Ovary (tissue), 9 donors: ENCODE data around the gene CXCR2. TPM values are rescaled to one million over a fixed set of nuclear protein-coding genes. Genes with fewer than 3 reads are reported as not detected.

Experiments used
- DNase-seq, 5 donors: peaks; one replicate each; pipeline ENCODE4 v3.0.0-alpha.2; 2019 to 2020
- H3K27ac ChIP-seq, 2 donors: fragments of 200-600 bp; one replicate each; pipeline versions ENCODE4 v1.5.1 to v1.8.0; 2019 to 2022
- H3K27me3 ChIP-seq: fragments of 200-600 bp; one replicate; pipeline ENCODE4 v1.8.0; 2022
- H3K36me3 ChIP-seq: fragments of 200-600 bp; sonication (generic); one replicate; pipeline ENCODE4 v1.5.1; 2019
- H3K4me1 ChIP-seq: one replicate; pipeline ENCODE4 v1.8.1; 2013; ENCODE audit warnings: mild to moderate bottlenecking, moderate library complexity; ENCODE audit not compliant: insufficient read depth
- H3K4me3 ChIP-seq: fragments of 200-600 bp; sonication (generic); one replicate; pipeline ENCODE4 v1.5.1; 2017
- H3K9me3 ChIP-seq, 2 donors: fragments of 200-600 bp in 1 of 2; sonication (generic) in 1 of 2; one replicate each; pipeline versions ENCODE4 v1.5.1 to v1.8.1; 2013 to 2019; ENCODE audit warnings: mild to moderate bottlenecking in 1 of 2, moderate library complexity in 1 of 2
- EP300 ChIP-seq: sonication (generic); formaldehyde crosslinking; IDR thresholded peaks from one replicate; pipeline ENCODE4 v1.6.1; 2017; ENCODE audit warnings: antibody characterized with exemption
- POLR2A ChIP-seq: fragments of 450-650 bp; IDR thresholded peaks from one replicate; pipeline ENCODE4 v1.6.1; 2017; ENCODE audit warnings: antibody characterized with exemption, mild to moderate bottlenecking, moderate library complexity
- WGBS, 3 donors: extraction: QIAGEN DNeasy Blood & Tissue Kit in 1 of 3; methylation state at CpG; one replicate each; pipeline versions ENCODE4 v1.1.5 to v1.1.7; 2013 to 2017; 5-methylcytosine and 5-hydroxymethylcytosine counted together
- intact Hi-C, 4 donors: fragments of 100-400 bp; cut with DNase I; formaldehyde crosslinking; loops; one replicate each; pipeline versions ENCODE4 v1.11.0 to v1.15.1; 2022 to 2023
- polyA plus RNA-seq, 2 donors: library from polyadenylated mRNA; stranded (reverse); fragments of 200-250 nt in 1 of 2; fragments of 350-450 nt in 1 of 2; fragmentation: Illumina TruSeq in 1 of 2; extraction: RNeasy Lipid Tissue Mini Kit (QIAGEN cat#74804) in 1 of 2; gene quantifications; one replicate each; pipeline ENCODE4 v1.2.3, GENCODE V29; 2013 to 2014
- total RNA-seq, 7 donors: library from RNA; depleted of rRNA in 2 of 7; stranded (reverse); fragments of >200 nt in 2 of 7; fragmentation: NEBNext Ultra II Directional in 3 of 7; extraction: Animal tissue kit (Norgen Biotek cat#: 25700) in 3 of 7; gene quantifications; one replicate each; pipeline versions ENCODE4 v1.1.0 to v1.2.4, GENCODE V29; 2016 to 2023
- TF ChIP-seq, protein P1 (sequence below), 3 donors: fragments of 450-650 bp in 2 of 3; fragments of 200-600 bp in 1 of 3; IDR thresholded peaks; one replicate each; pipeline versions ENCODE4 v1.5.1 to v1.8.0; 2016 to 2022; ENCODE audit warnings: antibody characterized with exemption in 3 of 3, mild to moderate bottlenecking in 1 of 3
- donor health status: DM: no; HTN: no; CAD: no; lungs with moderate emphysema.
- donor health status: DM: no; HTN: no; CAD: no.
- donor health status: Bipolar disorder and iron deficiency.
- donor health status: DM: yes; HTN: yes; CAD: no.
- donor health status: DM: no; HTN: no; CAD: no.
- donor health status: DM: yes; HTN: yes; CAD: no.

The CXCR2 gene
- total and polyA plus RNA-seq, 9 donors, result 0.08 to 3.0 (median 0.33) TPM; not detected in 2

DNA sequence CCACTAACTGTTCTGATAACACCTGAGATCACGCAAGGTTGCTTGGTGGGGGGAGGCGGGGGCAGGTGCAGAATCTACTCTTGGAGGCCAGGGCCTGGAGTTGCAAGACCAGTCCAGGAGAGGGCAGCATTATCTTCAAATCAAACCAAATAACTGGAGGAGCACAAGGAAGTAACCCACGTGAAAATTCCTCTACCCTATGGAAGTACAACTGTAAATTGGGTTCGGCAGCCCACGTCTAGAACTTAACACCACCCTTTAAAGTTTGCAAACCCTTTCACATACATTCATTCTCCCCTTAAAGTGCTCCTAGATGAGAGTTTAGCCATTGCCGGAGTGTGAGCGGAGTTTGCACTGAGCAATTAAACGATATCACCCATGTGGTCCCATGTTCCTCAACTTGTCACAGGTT is 60.5 kb downstream of the CXCR2 start:
- intact Hi-C loops, result loop anchor here in 2 of 4 donors (5.0 to 10.0 kb wide), 2 partner anchors 81 to 208 kb away; partner anchors contain the start of gene CTDSP1 (in 1 of the 2)
- TF ChIP-seq EP300 (no peak), POLR2A (no peak)
- TF ChIP-seq, protein P1, sequence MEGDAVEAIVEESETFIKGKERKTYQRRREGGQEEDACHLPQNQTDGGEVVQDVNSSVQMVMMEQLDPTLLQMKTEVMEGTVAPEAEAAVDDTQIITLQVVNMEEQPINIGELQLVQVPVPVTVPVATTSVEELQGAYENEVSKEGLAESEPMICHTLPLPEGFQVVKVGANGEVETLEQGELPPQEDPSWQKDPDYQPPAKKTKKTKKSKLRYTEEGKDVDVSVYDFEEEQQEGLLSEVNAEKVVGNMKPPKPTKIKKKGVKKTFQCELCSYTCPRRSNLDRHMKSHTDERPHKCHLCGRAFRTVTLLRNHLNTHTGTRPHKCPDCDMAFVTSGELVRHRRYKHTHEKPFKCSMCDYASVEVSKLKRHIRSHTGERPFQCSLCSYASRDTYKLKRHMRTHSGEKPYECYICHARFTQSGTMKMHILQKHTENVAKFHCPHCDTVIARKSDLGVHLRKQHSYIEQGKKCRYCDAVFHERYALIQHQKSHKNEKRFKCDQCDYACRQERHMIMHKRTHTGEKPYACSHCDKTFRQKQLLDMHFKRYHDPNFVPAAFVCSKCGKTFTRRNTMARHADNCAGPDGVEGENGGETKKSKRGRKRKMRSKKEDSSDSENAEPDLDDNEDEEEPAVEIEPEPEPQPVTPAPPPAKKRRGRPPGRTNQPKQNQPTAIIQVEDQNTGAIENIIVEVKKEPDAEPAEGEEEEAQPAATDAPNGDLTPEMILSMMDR (IDR thresholded peaks at IDR 0.05), result peak; percentile 33 to 68 (median 55)
- no peaks in the 10 kb centered on the region for H3K36me3 ChIP-seq
- peak; percentile 38 to 74 (median 62) for DNase-seq
- WGBS, 3 donors, result 32 to 36% (median 34%) methylated on average over 8 of the region's 8 CpGs
- H3K27ac ChIP-seq, result no peak overlapping the region
- no peaks in the 10 kb centered on the region for H3K27me3 ChIP-seq
- no peaks in the 10 kb centered on the region for H3K4me1 ChIP-seq
- H3K9me3 ChIP-seq, result no peaks in the 10 kb centered on the region
- no peak overlapping the region for H3K4me3 ChIP-seq

Other genes with a start within 250 kb of the CXCR2 start
- 100 to 1,000 TPM; 141 to 568 (median 366) TPM for gene TNS1, start 123.0 kb upstream of the CXCR2 start, total RNA-seq
- 100 to 1,000 TPM; 140 to 278 TPM for gene TNS1, start 123.0 kb upstream of the CXCR2 start, polyA plus RNA-seq
- gene RUFY4, start 56.8 kb upstream of the CXCR2 start, total RNA-seq, result under 1 TPM in 3 of 7 donors, not detected in 4; 0.11 to 0.97 (median 0.62) TPM
- under 1 TPM; 0.10 to 0.57 TPM for gene RUFY4, start 56.8 kb upstream of the CXCR2 start, polyA plus RNA-seq
- gene CXCR1, start 40.9 kb downstream of the CXCR2 start, total RNA-seq, result under 1 TPM in 4 of 7 donors, not detected in 3; 0.10 to 0.43 (median 0.32) TPM
- 1 to 10 TPM in 1 of 2 donors, under 1 TPM in 1; 0.04 to 1.4 TPM for gene CXCR1, start 40.9 kb downstream of the CXCR2 start, polyA plus RNA-seq
- 100 to 1,000 TPM; 135 to 229 (median 166) TPM for gene ARPC2, start 91.2 kb downstream of the CXCR2 start, total RNA-seq
- gene ARPC2, start 91.2 kb downstream of the CXCR2 start, polyA plus RNA-seq, result 100 to 1,000 TPM; 170 to 357 TPM
- 1 to 10 TPM in 5 of 7 donors, under 1 TPM in 2; 0.38 to 3.8 (median 2.1) TPM for gene GPBAR1, start 135.0 kb downstream of the CXCR2 start, total RNA-seq
- 1 to 10 TPM in 1 of 2 donors, under 1 TPM in 1; 0.28 to 2.8 TPM for gene GPBAR1, start 135.0 kb downstream of the CXCR2 start, polyA plus RNA-seq
- gene AAMP, start 144.1 kb downstream of the CXCR2 start, total RNA-seq, result 100 to 1,000 TPM in 5 of 7 donors, 10 to 100 TPM in 2; 86.5 to 123 (median 106) TPM
- 100 to 1,000 TPM in 1 of 2 donors, 10 to 100 TPM in 1; 71.1 to 144 TPM for gene AAMP, start 144.1 kb downstream of the CXCR2 start, polyA plus RNA-seq
- 10 to 100 TPM; 37.3 to 59.6 (median 48.1) TPM for gene PNKD, start 144.5 kb downstream of the CXCR2 start, total RNA-seq
- 10 to 100 TPM; 23.3 to 74.5 TPM for gene PNKD, start 144.5 kb downstream of the CXCR2 start, polyA plus RNA-seq
- 100 to 1,000 TPM in 6 of 7 donors, 10 to 100 TPM in 1; 80.6 to 137 (median 114) TPM for gene TMBIM1, start 166.5 kb downstream of the CXCR2 start, total RNA-seq
- gene TMBIM1, start 166.5 kb downstream of the CXCR2 start, polyA plus RNA-seq, result 100 to 1,000 TPM; 106 to 259 TPM
- gene CATIP, start 230.8 kb downstream of the CXCR2 start, total RNA-seq, result 1 to 10 TPM in 5 of 7 donors, not detected in 2; 1.2 to 9.4 (median 1.4) TPM
- gene CATIP, start 230.8 kb downstream of the CXCR2 start, polyA plus RNA-seq, result under 1 TPM in 1 of 2 donors, not detected in 1; 0.12 TPM